ENCODE results near the gene DNAJC13. TPM values are rescaled to one million over a fixed set of nuclear protein-coding genes. Genes with fewer than 3 reads are reported as not detected.

DNAJC13 gene
- total and polyA plus RNA-seq, 2 donors (not counting 3 experiments of a cell fraction or from before 2014, with no cell fraction given), result 14.3 to 71.7 TPM

DNA sequence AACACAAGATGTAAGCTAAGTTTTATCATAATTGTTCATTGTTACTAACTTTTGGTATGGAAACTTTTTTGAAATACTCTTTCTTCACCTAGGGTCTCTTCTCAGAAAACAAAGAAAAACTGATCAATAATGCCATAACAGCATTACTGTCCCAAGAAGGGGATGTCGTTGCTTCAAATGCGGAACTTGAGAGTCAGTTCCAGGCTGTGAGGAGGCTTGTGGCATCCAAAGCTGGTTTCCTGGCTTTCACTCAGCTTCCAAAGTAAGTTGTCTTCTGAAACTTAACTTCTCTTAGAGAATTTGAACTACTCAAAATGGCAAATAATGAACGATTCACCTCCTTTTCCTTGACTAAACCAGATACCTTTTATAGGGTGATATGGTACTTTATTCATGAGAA, 39.3 kb downstream of the DNAJC13 start:
- no peak overlapping the region for H3K27ac ChIP-seq (ENCODE audit: insufficient read depth, low read depth, low read length)
- H3K36me3 ChIP-seq (ENCODE audit: control insufficient read depth in 2 of 2, extremely low read depth in 1 of 2, insufficient read depth in 2 of 2, low read length in 2 of 2), result peaks cover 9 to 41% of the 10 kb centered on the region in 2 experiments
- intact Hi-C loops (cut with micrococcal nuclease), result no loop called here
- no peak overlapping the region for H3K4me3 ChIP-seq (replicated peaks in 1 of 3; ENCODE audit: insufficient read depth in 1 of 3, low read depth in 1 of 3, low read length in 3 of 3)
- no peaks in the 10 kb centered on the region for H3K79me2 ChIP-seq (ENCODE audit: control insufficient read depth, insufficient read depth, low read length)
- TF ChIP-seq POLR2AphosphoS5 (IDR thresholded peaks at IDR 0.05; ENCODE audit: insufficient read depth, low read depth, low read length), result no peak
- TF ChIP-seq JUN (IDR thresholded peaks at IDR 0.05; ENCODE audit: borderline replicate concordance, insufficient read depth, insufficient read length, low read depth), result no peak
- TF ChIP-seq POLR2A (IDR thresholded peaks at IDR 0.05; ENCODE audit: low read depth, low read length), result no peak
- TF ChIP-seq GATA2 (IDR thresholded peaks at IDR 0.05; ENCODE audit: insufficient read depth, insufficient read length, low read depth, low read length), result no peak
- TF ChIP-seq, protein P1, sequence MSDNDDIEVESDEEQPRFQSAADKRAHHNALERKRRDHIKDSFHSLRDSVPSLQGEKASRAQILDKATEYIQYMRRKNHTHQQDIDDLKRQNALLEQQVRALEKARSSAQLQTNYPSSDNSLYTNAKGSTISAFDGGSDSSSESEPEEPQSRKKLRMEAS (IDR thresholded peaks at IDR 0.05; ENCODE audit: insufficient read depth, insufficient read length), result no peak
- TF ChIP-seq, protein P2, sequence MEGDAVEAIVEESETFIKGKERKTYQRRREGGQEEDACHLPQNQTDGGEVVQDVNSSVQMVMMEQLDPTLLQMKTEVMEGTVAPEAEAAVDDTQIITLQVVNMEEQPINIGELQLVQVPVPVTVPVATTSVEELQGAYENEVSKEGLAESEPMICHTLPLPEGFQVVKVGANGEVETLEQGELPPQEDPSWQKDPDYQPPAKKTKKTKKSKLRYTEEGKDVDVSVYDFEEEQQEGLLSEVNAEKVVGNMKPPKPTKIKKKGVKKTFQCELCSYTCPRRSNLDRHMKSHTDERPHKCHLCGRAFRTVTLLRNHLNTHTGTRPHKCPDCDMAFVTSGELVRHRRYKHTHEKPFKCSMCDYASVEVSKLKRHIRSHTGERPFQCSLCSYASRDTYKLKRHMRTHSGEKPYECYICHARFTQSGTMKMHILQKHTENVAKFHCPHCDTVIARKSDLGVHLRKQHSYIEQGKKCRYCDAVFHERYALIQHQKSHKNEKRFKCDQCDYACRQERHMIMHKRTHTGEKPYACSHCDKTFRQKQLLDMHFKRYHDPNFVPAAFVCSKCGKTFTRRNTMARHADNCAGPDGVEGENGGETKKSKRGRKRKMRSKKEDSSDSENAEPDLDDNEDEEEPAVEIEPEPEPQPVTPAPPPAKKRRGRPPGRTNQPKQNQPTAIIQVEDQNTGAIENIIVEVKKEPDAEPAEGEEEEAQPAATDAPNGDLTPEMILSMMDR (IDR thresholded peaks at IDR 0.05; ENCODE audit: extremely low read depth in 1 of 2, insufficient read depth in 1 of 2, low read depth in 1 of 2, low read length in 2 of 2), result no peak
- TF ChIP-seq FOS (IDR thresholded peaks at IDR 0.05; ENCODE audit: borderline replicate concordance, insufficient read depth, low read length), result no peak
- TF ChIP-seq EZH2 (IDR thresholded peaks at IDR 0.05; ENCODE audit: borderline replicate concordance, low read depth, low read length, severe bottlenecking), result no peak
- no peak for TF ChIP-seq MYC (IDR thresholded peaks at IDR 0.05; ENCODE audit: low read depth, low read length)
- dilution Hi-C loops (cut with MboI; ENCODE audit: extremely low pct_ligation_motif_present, low sequenced_read_pairs), result no loop called here
- no peak overlapping the region for H3K9ac ChIP-seq (replicated peaks; ENCODE audit: extremely low read depth, insufficient read depth, low read length)
- H3K27me3 ChIP-seq (ENCODE audit: control insufficient read depth in 2 of 2, insufficient read depth in 2 of 2, low read length in 2 of 2), result no peaks in the 10 kb centered on the region
- CTCF ChIA-PET, result no interaction called here
- no peak overlapping the region for H2AFZ ChIP-seq (ENCODE audit: low read depth, low read length)
- no peak overlapping the region for H3K4me2 ChIP-seq (ENCODE audit: insufficient read depth, low read length)
- FAIRE-seq, result no peak
- no peaks in the 10 kb centered on the region for H3K9me3 ChIP-seq (replicated peaks; ENCODE audit: control insufficient read depth, insufficient read depth, low read length)
- no peak for DNase-seq (ENCODE audit: low read depth, low spot score)
- no TSS peak for BruUV-seq (replicated peaks)
- H3K9me1 ChIP-seq (replicated peaks; ENCODE audit: control insufficient read depth, extremely low read depth, insufficient read depth, low read length), result no peaks in the 10 kb centered on the region
- no peaks in the 10 kb centered on the region for H3K4me1 ChIP-seq (ENCODE audit: control insufficient read depth, extremely low read depth, insufficient read depth, low read length)
- POLR2A ChIA-PET, result no interaction called here
- H4K20me1 ChIP-seq (replicated peaks; ENCODE audit: control insufficient read depth, extremely low read depth, insufficient read depth, low read length), result no peaks in the 10 kb centered on the region
